ENCODE results near the gene C1orf50.

Gene C1orf50

GRCh38 chr1:42739753-42740700 lies 27.0 kb upstream of the C1orf50 start, which contains the start of gene CLDN19:
CLDN19 (minus strand) TSS chr1:42740236; CDS start chr1:42740063, 173 bp downstream.
- H3K9ac ChIP-seq (ENCODE audit: low read length in 5 of 5): no peak within 1 kb of the TSS
- H3K36me3 ChIP-seq (ENCODE audit: control insufficient read depth in 5 of 5, insufficient read depth in 5 of 5, low read length in 5 of 5): no peaks in the 10 kb centered on the region
- H3K27ac ChIP-seq (ENCODE audit: low read depth, low read length): no peak within 1 kb of the TSS
- peaks cover 0 to 18% (median 8%) of the 10 kb centered on the region in 5 donors for H3K4me1 ChIP-seq (ENCODE audit: control insufficient read depth in 5 of 5, insufficient read depth in 5 of 5, low read length in 5 of 5)
- H3K27me3 ChIP-seq (ENCODE audit: control insufficient read depth in 5 of 5, insufficient read depth in 4 of 5, low read length in 5 of 5): peaks cover 0 to 4% (median 0%) of the 10 kb centered on the region in 5 donors
- H3K9me3 ChIP-seq (ENCODE audit: control insufficient read depth in 5 of 5, low read length in 5 of 5): no peaks in the 10 kb centered on the region
- H3K4me3 ChIP-seq (ENCODE audit: low read depth in 1 of 5, low read length in 5 of 5): no peak within 1 kb of the TSS

DNA sequence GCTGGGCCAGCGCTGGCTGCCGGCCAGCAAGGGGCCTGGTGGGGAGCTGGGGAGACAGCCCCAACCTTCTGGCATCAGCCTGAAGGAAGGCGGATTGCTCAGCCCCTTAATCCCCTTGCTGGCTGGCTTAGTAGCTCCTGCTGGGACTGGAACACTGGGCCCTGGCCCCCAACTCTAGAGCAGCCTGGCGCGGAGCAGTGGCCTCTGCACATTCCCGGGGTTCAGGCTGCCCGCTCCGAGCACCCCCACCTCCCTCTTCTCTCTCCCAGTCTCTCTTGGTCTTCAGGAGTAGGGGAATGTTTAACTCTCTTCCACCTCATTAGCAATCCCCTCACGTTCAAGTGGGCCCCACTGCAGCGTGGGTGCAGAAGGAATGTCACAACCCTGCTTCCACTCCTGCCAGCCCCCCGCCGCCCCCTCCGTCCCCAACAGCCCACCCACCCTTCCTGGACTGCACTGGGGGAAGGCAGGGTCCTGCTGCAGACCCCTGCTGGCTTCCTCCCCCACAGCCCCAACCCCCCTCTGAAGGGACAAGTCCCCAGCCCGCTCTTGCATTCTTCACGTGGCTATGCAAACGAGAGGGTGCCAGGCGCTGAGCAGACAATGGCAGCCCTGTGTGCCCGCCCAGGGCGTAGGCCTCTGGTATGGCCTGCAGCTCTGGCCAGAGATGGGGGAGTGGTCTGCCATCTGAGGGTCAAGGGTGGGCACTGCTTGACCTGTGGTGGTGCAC lies 26.0 kb upstream of the C1orf50 start:
- no peak overlapping the region for H3K27ac ChIP-seq (ENCODE audit: low read depth, low read length)
- no peak overlapping the region for H3K9ac ChIP-seq (ENCODE audit: low read length in 5 of 5)
- peaks cover 0 to 4% (median 0%) of the 10 kb centered on the region in 5 donors for H3K27me3 ChIP-seq (ENCODE audit: control insufficient read depth in 5 of 5, insufficient read depth in 4 of 5, low read length in 5 of 5)
- H3K4me3 ChIP-seq (ENCODE audit: low read depth in 1 of 5, low read length in 5 of 5): no peak overlapping the region
- H3K9me3 ChIP-seq (ENCODE audit: control insufficient read depth in 5 of 5, low read length in 5 of 5): no peaks in the 10 kb centered on the region
- peaks cover 0 to 6% (median 5%) of the 10 kb centered on the region in 5 donors for H3K36me3 ChIP-seq (ENCODE audit: control insufficient read depth in 5 of 5, insufficient read depth in 5 of 5, low read length in 5 of 5)
- peaks cover 0 to 18% (median 8%) of the 10 kb centered on the region in 5 donors for H3K4me1 ChIP-seq (ENCODE audit: control insufficient read depth in 5 of 5, insufficient read depth in 5 of 5, low read length in 5 of 5)

- H3K9me3 ChIP-seq (ENCODE audit: control insufficient read depth in 5 of 5, low read length in 5 of 5): no peaks in the 10 kb centered on the region
- H3K27ac ChIP-seq (ENCODE audit: low read depth, low read length): no peak overlapping the region
- peaks cover 0 to 11% (median 3%) of the 10 kb centered on the region in 5 donors for H3K4me1 ChIP-seq (ENCODE audit: control insufficient read depth in 5 of 5, insufficient read depth in 5 of 5, low read length in 5 of 5)
- no peak overlapping the region for H3K9ac ChIP-seq (ENCODE audit: low read length in 5 of 5)
- H3K36me3 ChIP-seq (ENCODE audit: control insufficient read depth in 5 of 5, insufficient read depth in 5 of 5, low read length in 5 of 5): peaks cover 0 to 12% (median 12%) of the 10 kb centered on the region in 5 donors
- H3K4me3 ChIP-seq (ENCODE audit: low read depth in 1 of 5, low read length in 5 of 5): no peak overlapping the region
- H3K27me3 ChIP-seq (ENCODE audit: control insufficient read depth in 5 of 5, insufficient read depth in 4 of 5, low read length in 5 of 5): peaks cover 0 to 4% (median 0%) of the 10 kb centered on the region in 5 donors
These were observed 25.3 kb upstream of the C1orf50 start for GRCh38 chr1:42741706-42742105.

DNA sequence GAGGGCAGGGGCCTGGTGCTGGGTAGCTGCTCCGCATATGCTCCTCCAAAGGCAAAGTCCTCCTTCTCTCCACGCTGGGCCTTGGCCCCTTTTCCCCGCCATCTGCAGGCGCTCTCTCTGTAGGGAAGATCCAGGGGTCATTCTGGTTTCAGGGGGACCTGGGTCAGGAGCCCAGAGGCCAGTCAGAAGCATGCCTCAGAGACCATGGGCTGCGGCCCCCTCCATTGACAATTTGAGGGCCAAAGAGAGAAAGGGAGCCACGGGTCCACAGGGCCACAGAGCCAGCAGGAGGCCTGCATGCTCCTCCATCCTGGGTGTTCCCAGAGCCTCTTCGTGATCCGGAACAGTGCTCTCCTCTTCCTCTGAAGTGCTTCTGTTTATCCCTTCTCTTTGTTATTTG lies 24.9 kb upstream of the C1orf50 start:
- Histone ChIP-seq H3K4me3 (ENCODE audit: low read depth in 1 of 5, low read length in 5 of 5) (no peak overlapping the region), H3K27me3 (ENCODE audit: control insufficient read depth in 5 of 5, insufficient read depth in 4 of 5, low read length in 5 of 5) (peaks cover 0 to 4% (median 0%) of the 10 kb centered on the region in 5 donors), H3K36me3 (ENCODE audit: control insufficient read depth in 5 of 5, insufficient read depth in 5 of 5, low read length in 5 of 5) (peaks cover 0 to 17% (median 16%) of the 10 kb centered on the region in 5 donors), H3K9ac (ENCODE audit: low read length in 5 of 5) (no peak overlapping the region), H3K4me1 (ENCODE audit: control insufficient read depth in 5 of 5, insufficient read depth in 5 of 5, low read length in 5 of 5) (peaks cover 0 to 7% (median 0%) of the 10 kb centered on the region in 5 donors), H3K27ac (ENCODE audit: low read depth, low read length) (no peak overlapping the region), H3K9me3 (ENCODE audit: control insufficient read depth in 5 of 5, low read length in 5 of 5) (no peaks in the 10 kb centered on the region)

GRCh38 chr1:42742617-42743316 lies 24.3 kb upstream of the C1orf50 start:
- Histone ChIP-seq H3K9me3 (ENCODE audit: control insufficient read depth in 5 of 5, low read length in 5 of 5) (no peaks in the 10 kb centered on the region), H3K4me3 (ENCODE audit: low read depth in 1 of 5, low read length in 5 of 5) (no peak overlapping the region), H3K4me1 (ENCODE audit: control insufficient read depth in 5 of 5, insufficient read depth in 5 of 5, low read length in 5 of 5) (peaks cover 0 to under 1% (median 0%) of the 10 kb centered on the region in 5 donors), H3K9ac (ENCODE audit: low read length in 5 of 5) (no peak overlapping the region), H3K27me3 (ENCODE audit: control insufficient read depth in 5 of 5, insufficient read depth in 4 of 5, low read length in 5 of 5) (peaks cover 0 to 4% (median 0%) of the 10 kb centered on the region in 5 donors), H3K27ac (ENCODE audit: low read depth, low read length) (no peak overlapping the region), H3K36me3 (ENCODE audit: control insufficient read depth in 5 of 5, insufficient read depth in 5 of 5, low read length in 5 of 5) (peaks cover 0 to 23% (median 21%) of the 10 kb centered on the region in 5 donors)

DNA sequence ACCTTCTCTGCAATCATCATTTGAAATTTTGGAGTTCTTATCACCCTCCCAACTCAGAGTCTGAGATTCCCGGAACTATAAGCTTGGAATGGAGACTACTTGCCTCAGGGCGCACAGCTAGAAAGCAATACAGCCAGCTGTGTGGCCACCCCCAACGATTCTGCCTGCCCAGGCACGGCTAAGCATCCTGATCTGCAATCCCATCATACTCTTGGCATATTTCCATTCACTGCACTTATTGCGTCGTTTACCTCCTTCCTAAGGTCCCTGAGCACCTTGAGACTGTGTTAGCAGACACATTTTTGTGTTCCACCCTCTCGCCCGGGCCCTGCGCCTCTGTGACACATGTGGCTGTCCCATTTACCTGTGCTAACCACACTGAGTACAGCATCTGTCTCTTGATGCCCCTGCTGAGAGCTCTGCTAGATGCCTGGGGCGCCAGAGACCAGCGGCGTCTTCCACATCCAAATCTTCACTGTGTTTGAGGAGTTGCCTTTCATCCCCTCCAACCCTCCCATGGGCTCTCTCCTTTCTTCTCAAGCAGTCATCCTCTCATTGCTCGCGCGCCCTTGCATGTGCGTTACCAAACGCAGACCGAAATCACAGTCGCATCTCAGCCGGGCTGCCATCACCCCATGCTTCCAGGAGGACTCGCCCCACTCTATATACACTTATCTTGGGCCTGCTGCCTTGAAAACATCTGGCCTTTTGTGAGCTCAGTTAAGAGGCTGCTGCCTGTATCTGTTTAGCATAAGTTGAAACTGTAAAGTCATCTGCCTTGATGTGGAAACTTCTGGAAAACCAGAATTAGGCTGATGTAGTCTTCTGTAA lies 23.5 kb upstream of the C1orf50 start:
- Histone ChIP-seq H3K9me3 (ENCODE audit: control insufficient read depth in 5 of 5, low read length in 5 of 5) (no peaks in the 10 kb centered on the region), H3K36me3 (ENCODE audit: control insufficient read depth in 5 of 5, insufficient read depth in 5 of 5, low read length in 5 of 5) (peaks cover 0 to 31% (median 29%) of the 10 kb centered on the region in 5 donors), H3K4me3 (ENCODE audit: low read depth in 1 of 5, low read length in 5 of 5) (no peak overlapping the region), H3K27ac (ENCODE audit: low read depth, low read length) (no peak overlapping the region), H3K27me3 (ENCODE audit: control insufficient read depth in 5 of 5, insufficient read depth in 4 of 5, low read length in 5 of 5) (no peaks in the 10 kb centered on the region), H3K4me1 (ENCODE audit: control insufficient read depth in 5 of 5, insufficient read depth in 5 of 5, low read length in 5 of 5) (peaks cover 2 to 6% (median 4%) of the 10 kb centered on the region in 5 donors), H3K9ac (ENCODE audit: low read length in 5 of 5) (no peak overlapping the region)

DNA sequence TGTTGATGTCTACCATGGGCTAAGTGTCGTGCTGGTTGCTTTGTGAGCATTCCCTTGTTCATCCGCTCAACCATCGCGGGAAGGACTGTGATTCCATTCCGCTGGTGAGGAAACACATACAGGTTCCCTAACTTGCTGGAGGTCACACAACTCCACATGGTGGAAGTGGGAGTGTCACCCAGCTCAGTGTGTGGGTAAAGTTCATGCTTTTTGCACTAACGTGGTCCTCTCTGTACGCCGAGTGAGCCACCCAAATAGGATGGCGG lies 23.0 kb upstream of the C1orf50 start:
- Histone ChIP-seq H3K4me1 (ENCODE audit: control insufficient read depth in 5 of 5, insufficient read depth in 5 of 5, low read length in 5 of 5) (peaks cover 3 to 11% (median 10%) of the 10 kb centered on the region in 5 donors), H3K9ac (ENCODE audit: low read length in 5 of 5) (no peak overlapping the region), H3K27me3 (ENCODE audit: control insufficient read depth in 5 of 5, insufficient read depth in 4 of 5, low read length in 5 of 5) (no peaks in the 10 kb centered on the region), H3K4me3 (ENCODE audit: low read depth in 1 of 5, low read length in 5 of 5) (no peak overlapping the region), H3K36me3 (ENCODE audit: control insufficient read depth in 5 of 5, insufficient read depth in 5 of 5, low read length in 5 of 5) (peaks cover 0 to 36% (median 35%) of the 10 kb centered on the region in 5 donors), H3K27ac (ENCODE audit: low read depth, low read length) (no peak overlapping the region), H3K9me3 (ENCODE audit: control insufficient read depth in 5 of 5, low read length in 5 of 5) (no peaks in the 10 kb centered on the region)

- H3K27me3 ChIP-seq (ENCODE audit: control insufficient read depth in 5 of 5, insufficient read depth in 4 of 5, low read length in 5 of 5): no peaks in the 10 kb centered on the region
- no peak overlapping the region for H3K9ac ChIP-seq (ENCODE audit: low read length in 5 of 5)
- H3K4me1 ChIP-seq (ENCODE audit: control insufficient read depth in 5 of 5, insufficient read depth in 5 of 5, low read length in 5 of 5): peaks cover 4 to 16% (median 12%) of the 10 kb centered on the region in 5 donors
- no peak overlapping the region for H3K4me3 ChIP-seq (ENCODE audit: low read depth in 1 of 5, low read length in 5 of 5)
- no peaks in the 10 kb centered on the region for H3K9me3 ChIP-seq (ENCODE audit: control insufficient read depth in 5 of 5, low read length in 5 of 5)
- H3K27ac ChIP-seq (ENCODE audit: low read depth, low read length): no peak overlapping the region
- H3K36me3 ChIP-seq (ENCODE audit: control insufficient read depth in 5 of 5, insufficient read depth in 5 of 5, low read length in 5 of 5): peaks cover 0 to 48% (median 47%) of the 10 kb centered on the region in 5 donors
These were observed 21.2 kb upstream of the C1orf50 start for GRCh38 chr1:42745851-42746250.

GRCh38 chr1:42746436-42747105 lies 20.5 kb upstream of the C1orf50 start:
- no peak overlapping the region for H3K27ac ChIP-seq (ENCODE audit: low read depth, low read length)
- H3K4me1 ChIP-seq (ENCODE audit: control insufficient read depth in 5 of 5, insufficient read depth in 5 of 5, low read length in 5 of 5): peaks cover 4 to 16% (median 12%) of the 10 kb centered on the region in 5 donors
- no peak overlapping the region for H3K4me3 ChIP-seq (ENCODE audit: low read depth in 1 of 5, low read length in 5 of 5)
- no peaks in the 10 kb centered on the region for H3K27me3 ChIP-seq (ENCODE audit: control insufficient read depth in 5 of 5, insufficient read depth in 4 of 5, low read length in 5 of 5)
- no peaks in the 10 kb centered on the region for H3K9me3 ChIP-seq (ENCODE audit: control insufficient read depth in 5 of 5, low read length in 5 of 5)
- peaks cover 0 to 49% (median 47%) of the 10 kb centered on the region in 5 donors for H3K36me3 ChIP-seq (ENCODE audit: control insufficient read depth in 5 of 5, insufficient read depth in 5 of 5, low read length in 5 of 5)
- no peak overlapping the region for H3K9ac ChIP-seq (ENCODE audit: low read length in 5 of 5)
